MM.1S (cell line): ENCODE measurements around the gene KDM4B.

ENCODE experiments used
- DNase-seq: peaks from one replicate; pipeline ENCODE4 v3.0.0-alpha.2; 2015
- H2AFZ ChIP-seq: fragments of 300-600 bp; sonication (generic); 2 replicates; pipeline ENCODE4 v1.6.0; 2016; ENCODE audit warnings: antibody characterized with exemption, low read length
- H3F3A ChIP-seq: fragments of 300-600 bp; sonication (generic); 2 replicates; pipeline ENCODE4 v1.6.1; 2016; ENCODE audit warnings: mild to moderate bottlenecking, antibody characterized with exemption, low read length, moderate library complexity, mixed read lengths; ENCODE audit not compliant: insufficient read depth
- H3K27ac ChIP-seq: fragments of 300-600 bp; sonication (generic); 2 replicates; pipeline ENCODE4 v1.5.1; 2016; ENCODE audit warnings: mild to moderate bottlenecking, low read length
- H3K27me3 ChIP-seq: fragments of 300-600 bp; sonication (generic); replicated peaks from 2 replicates; pipeline ENCODE4 v1.6.0; 2016; ENCODE audit warnings: low read length; ENCODE audit not compliant: insufficient read depth
- H3K36me3 ChIP-seq: fragments of 300-600 bp; sonication (generic); replicated peaks from 2 replicates; pipeline ENCODE4 v1.6.1; 2016; ENCODE audit warnings: mild to moderate bottlenecking, low read length, mixed read lengths; ENCODE audit not compliant: insufficient read depth
- H3K4me1 ChIP-seq: fragments of 300-600 bp; sonication (generic); 2 replicates; pipeline ENCODE4 v1.6.1; 2016; ENCODE audit warnings: low read length, mixed read lengths
- H3K4me2 ChIP-seq: fragments of 300-600 bp; sonication (generic); 2 replicates; pipeline ENCODE4 v1.6.0; 2016; ENCODE audit warnings: low read depth, low read length
- H3K4me3 ChIP-seq: fragments of 300-600 bp; sonication (generic); 2 replicates; pipeline ENCODE4 v1.5.1; 2016; ENCODE audit warnings: low read length, mixed read lengths
- H3K79me2 ChIP-seq: fragments of 300-600 bp; sonication (generic); 2 replicates; pipeline ENCODE4 v1.6.1; 2016; ENCODE audit warnings: mixed run types, low read length, mixed read lengths
- H3K9ac ChIP-seq: fragments of 300-600 bp; sonication (generic); 2 replicates; pipeline ENCODE4 v1.6.1; 2016; ENCODE audit warnings: low read length, mixed read lengths
- H3K9me2 ChIP-seq: fragments of 300-600 bp; sonication (generic); replicated peaks from 2 replicates; pipeline ENCODE4 v1.6.1; 2016; ENCODE audit warnings: mild to moderate bottlenecking, low read length, mixed read lengths; ENCODE audit not compliant: insufficient read depth
- H3K9me3 ChIP-seq: fragments of 300-600 bp; sonication (generic); replicated peaks from 2 replicates; pipeline ENCODE4 v1.6.1; 2016; ENCODE audit warnings: mild to moderate bottlenecking, low read length, mixed read lengths; ENCODE audit not compliant: insufficient read depth
- H4K20me1 ChIP-seq: fragments of 300-600 bp; sonication (generic); 2 replicates; pipeline ENCODE4 v1.6.1; 2016; ENCODE audit warnings: mild to moderate bottlenecking, low read length, moderate library complexity, mixed read lengths; ENCODE audit not compliant: insufficient read depth
- CTCF ChIP-seq: fragments of 300-600 bp; sonication (generic); IDR thresholded peaks from 2 replicates; pipeline ENCODE4 v1.5.1; 2016; ENCODE audit warnings: antibody characterized with exemption, low read length, mixed read lengths
- EZH2 ChIP-seq: fragments of 300-600 bp; sonication (generic); optimal IDR thresholded peaks from 2 replicates; pipeline ENCODE3; 2017; ENCODE audit warnings: low read depth, mild to moderate bottlenecking, antibody characterized with exemption, low read length, mixed read lengths
- EZH2phosphoT487 ChIP-seq: fragments of 300-600 bp; sonication (generic); IDR thresholded peaks from 2 replicates; pipeline ENCODE4 v1.6.1; 2018; ENCODE audit warnings: antibody characterized with exemption, low read length

KDM4B gene

GRCh38 chr19:5097331-5097930, 128.5 kb downstream of the KDM4B start:
- no peak overlapping the region for H3K4me3 ChIP-seq
- no peaks in the 10 kb centered on the region for H4K20me1 ChIP-seq
- H3K36me3 ChIP-seq = peaks cover 11% of the 10 kb centered on the region; the same call in 1 of the 2 replicates

GRCh38 chr19:5097959-5098623, 129.2 kb downstream of the KDM4B start:
- no peaks in the 10 kb centered on the region for H3F3A ChIP-seq
- H3K36me3 ChIP-seq = peaks cover 11% of the 10 kb centered on the region; the same call in 1 of the 2 replicates
- no peaks in the 10 kb centered on the region for H3K4me1 ChIP-seq
- no peak overlapping the region for H3K4me2 ChIP-seq
- H3K27ac ChIP-seq = no peak overlapping the region
- TF ChIP-seq EZH2phosphoT487 (no peak), EZH2 (no peak), CTCF (no peak)
- no peaks in the 10 kb centered on the region for H3K79me2 ChIP-seq
- H2AFZ ChIP-seq = no peak overlapping the region
- no peaks in the 10 kb centered on the region for H3K27me3 ChIP-seq
- no peaks in the 10 kb centered on the region for H4K20me1 ChIP-seq
- no peaks in the 10 kb centered on the region for H3K9me2 ChIP-seq
- no peak for DNase-seq
- H3K9me3 ChIP-seq = no peaks in the 10 kb centered on the region
- no peak overlapping the region for H3K9ac ChIP-seq
- H3K4me3 ChIP-seq = no peak overlapping the region

More at GRCh38 chr19:5097331-5097930, 128.5 kb downstream of the KDM4B start:
- H3K4me1 ChIP-seq = no peaks in the 10 kb centered on the region
- no peak overlapping the region for H3K4me2 ChIP-seq
- H3K9ac ChIP-seq = no peak overlapping the region
- H3K27me3 ChIP-seq = no peaks in the 10 kb centered on the region
- no peak overlapping the region for H3K27ac ChIP-seq
- H3K9me2 ChIP-seq = no peaks in the 10 kb centered on the region
- no peak for TF ChIP-seq EZH2
- no peak for TF ChIP-seq CTCF
- no peak for TF ChIP-seq EZH2phosphoT487
- no peak overlapping the region for H2AFZ ChIP-seq
- DNase-seq = no peak
- no peaks in the 10 kb centered on the region for H3K9me3 ChIP-seq
- no peaks in the 10 kb centered on the region for H3K79me2 ChIP-seq
- H3F3A ChIP-seq = no peaks in the 10 kb centered on the region

- Histone ChIP-seq H3K27me3 (no peaks in the 10 kb centered on the region), H3K27ac (no peak overlapping the region), H3F3A (no peaks in the 10 kb centered on the region), H3K79me2 (no peaks in the 10 kb centered on the region), H2AFZ (no peak overlapping the region), H3K9me2 (no peaks in the 10 kb centered on the region), H3K4me3 (no peak overlapping the region), H4K20me1 (no peaks in the 10 kb centered on the region), H3K9me3 (no peaks in the 10 kb centered on the region), H3K4me1 (no peaks in the 10 kb centered on the region), H3K4me2 (no peak overlapping the region), H3K9ac (no peak overlapping the region), H3K36me3 (peaks cover 11% of the 10 kb centered on the region; the same call in 1 of the 2 replicates)
- TF ChIP-seq EZH2 (no peak), CTCF (no peak)
- DNase-seq = no peak
These were observed 129.7 kb downstream of the KDM4B start for GRCh38 chr19:5098646-5099045.
